HepG2 (cell line): ENCODE results near the gene KDM8. TPM values are rescaled to one million over a fixed set of nuclear protein-coding genes. Genes with fewer than 3 reads are reported as not detected.
A peak's percentile ranks its signal among the peaks of the same experiment; 100 is the strongest.

Experiments
- FLYWCH1 ChIP-seq: sonication (generic); formaldehyde crosslinking; IDR thresholded peaks from 2 replicates; pipeline ENCODE4 v1.8.1; 2023; ENCODE audit warnings: mild to moderate bottlenecking, missing genetic modification reagents
- GTF2F1 ChIP-seq: fragments of 150-350 bp; IDR thresholded peaks from 2 replicates; pipeline ENCODE4 v1.6.1; 2014; ENCODE audit warnings: low read length
- GZF1 ChIP-seq: sonication (generic); formaldehyde crosslinking; IDR thresholded peaks from 2 replicates; pipeline ENCODE4 v1.5.1; 2020; ENCODE audit warnings: mild to moderate bottlenecking, missing genetic modification reagents
- PITX1 ChIP-seq: sonication (generic); formaldehyde crosslinking; IDR thresholded peaks from 2 replicates; pipeline ENCODE4 v1.5.1; 2020; ENCODE audit warnings: mild to moderate bottlenecking, missing genetic modification reagents
- SIN3A ChIP-seq: IDR thresholded peaks from 2 replicates; pipeline ENCODE4 v1.6.1; 2011; ENCODE audit warnings: low read depth, mild to moderate bottlenecking, control low read depth, low read length, borderline replicate concordance
- ZMYM3 ChIP-seq: sonication (generic); formaldehyde crosslinking; IDR thresholded peaks from 2 replicates; pipeline ENCODE4 v1.5.1; 2020; ENCODE audit warnings: mild to moderate bottlenecking, missing genetic modification reagents
- ZNF383 ChIP-seq: sonication (generic); formaldehyde crosslinking; IDR thresholded peaks from 2 replicates; pipeline ENCODE4 v1.4.0; 2020; ENCODE audit warnings: missing genetic modification reagents, mild to moderate bottlenecking, borderline replicate concordance
- ZNF484 ChIP-seq: sonication (generic); formaldehyde crosslinking; IDR thresholded peaks from 2 replicates; pipeline ENCODE4 v1.5.1; 2020; ENCODE audit warnings: mild to moderate bottlenecking, low read depth, missing genetic modification reagents, borderline replicate concordance
- polyA plus RNA-seq, 8 experiments: library from polyadenylated mRNA; depleted of rRNA in 3 of 8; stranded (reverse) in 7 of 8; unstranded in 1 of 8; fragments of >200 nt; fragmentation: Illumina TruSeq in 4 of 8; extraction: Trizol in 4 of 8; gene quantifications; 2 replicates each; pipeline versions ENCODE4 v1.2.1 to v1.2.3, GENCODE V29; 2011 to 2016; ENCODE audit warnings: low read depth in 4 of 8, missing spikeins in 1 of 8, mixed read lengths in 1 of 8; ENCODE audit not compliant: insufficient read depth in 1 of 8
- total RNA-seq, 5 experiments: library from RNA; depleted of rRNA; stranded (reverse); fragments of >200 nt; fragmentation: Illumina TruSeq; extraction: Trizol; gene quantifications; 2 replicates each; pipeline ENCODE4 v1.2.3, GENCODE V29; 2016; ENCODE audit warnings: low read depth in 1 of 5
- TF ChIP-seq, protein P1 (sequence below): sonication (generic); formaldehyde crosslinking; IDR thresholded peaks from 2 replicates; pipeline ENCODE4 v1.9.0; 2021; ENCODE audit warnings: missing genetic modification reagents, borderline replicate concordance
- TF ChIP-seq, protein P2 (sequence below): sonication (generic); formaldehyde crosslinking; IDR thresholded peaks from 2 replicates; pipeline ENCODE4 v1.4.0; 2020; ENCODE audit warnings: missing genetic modification reagents
- TF ChIP-seq, protein P3 (sequence below): sonication (generic); formaldehyde crosslinking; IDR thresholded peaks from 2 replicates; pipeline ENCODE4 v1.5.0; 2020; ENCODE audit warnings: mild to moderate bottlenecking, missing genetic modification reagents, moderate library complexity
- TF ChIP-seq, protein P4 (sequence below): sonication (generic); formaldehyde crosslinking; IDR thresholded peaks from 2 replicates; pipeline ENCODE4 v1.8.0; 2023; ENCODE audit warnings: mild to moderate bottlenecking, missing genetic modification reagents
- TF ChIP-seq, protein P5 (sequence below): sonication (generic); formaldehyde crosslinking; IDR thresholded peaks from 2 replicates; pipeline ENCODE4 v1.5.0; 2020; ENCODE audit warnings: missing genetic modification reagents

KDM8 gene
- total and polyA plus RNA-seq, 2 of the 13 experiments (the other 11 are each of a cell fraction or from before 2014, with no cell fraction given): 3.3 to 8.6 TPM

DNA sequence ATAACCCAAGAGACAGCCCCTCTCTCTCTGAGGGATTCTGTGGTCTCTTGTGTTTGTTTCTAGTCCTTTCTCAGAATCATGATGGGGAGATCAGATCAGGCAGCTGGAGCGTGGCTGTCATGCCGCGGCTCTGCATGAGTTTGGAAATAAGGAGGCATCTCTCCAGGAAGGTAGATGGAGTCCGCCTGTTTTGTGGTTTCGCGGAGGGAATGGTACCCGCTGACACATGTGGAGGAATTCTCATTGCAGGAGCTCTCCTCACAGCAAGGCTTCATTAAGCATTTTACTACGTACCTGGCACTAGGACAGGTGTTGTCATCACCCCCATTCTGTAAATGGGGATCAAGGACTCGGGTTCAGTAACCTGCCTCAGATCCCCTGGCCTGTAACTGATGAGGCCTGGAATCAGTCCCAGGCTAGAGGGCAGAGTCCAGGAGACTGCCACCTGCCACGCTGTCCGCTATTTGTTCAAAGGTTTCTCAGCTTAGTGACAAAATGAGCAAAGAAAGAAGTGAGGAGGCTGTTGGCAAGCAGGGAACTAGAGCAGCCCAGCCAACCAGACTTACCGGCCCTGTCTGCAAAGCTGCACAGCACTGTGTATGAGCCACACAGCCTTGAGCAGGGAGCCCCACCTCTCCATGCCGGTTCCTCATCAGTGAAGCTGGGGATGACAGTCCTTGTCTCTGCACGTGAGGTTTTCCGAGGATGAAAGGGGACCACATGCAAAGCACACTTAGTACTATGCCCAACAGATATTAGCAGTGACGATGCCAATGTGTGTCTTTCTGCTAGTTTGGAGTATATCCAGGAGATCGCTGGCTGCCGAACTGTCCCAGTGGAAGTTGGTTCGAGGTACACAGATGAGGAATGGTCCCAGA, 11.0 kb downstream of the KDM8 start (continued):
- TF ChIP-seq, protein P1, sequence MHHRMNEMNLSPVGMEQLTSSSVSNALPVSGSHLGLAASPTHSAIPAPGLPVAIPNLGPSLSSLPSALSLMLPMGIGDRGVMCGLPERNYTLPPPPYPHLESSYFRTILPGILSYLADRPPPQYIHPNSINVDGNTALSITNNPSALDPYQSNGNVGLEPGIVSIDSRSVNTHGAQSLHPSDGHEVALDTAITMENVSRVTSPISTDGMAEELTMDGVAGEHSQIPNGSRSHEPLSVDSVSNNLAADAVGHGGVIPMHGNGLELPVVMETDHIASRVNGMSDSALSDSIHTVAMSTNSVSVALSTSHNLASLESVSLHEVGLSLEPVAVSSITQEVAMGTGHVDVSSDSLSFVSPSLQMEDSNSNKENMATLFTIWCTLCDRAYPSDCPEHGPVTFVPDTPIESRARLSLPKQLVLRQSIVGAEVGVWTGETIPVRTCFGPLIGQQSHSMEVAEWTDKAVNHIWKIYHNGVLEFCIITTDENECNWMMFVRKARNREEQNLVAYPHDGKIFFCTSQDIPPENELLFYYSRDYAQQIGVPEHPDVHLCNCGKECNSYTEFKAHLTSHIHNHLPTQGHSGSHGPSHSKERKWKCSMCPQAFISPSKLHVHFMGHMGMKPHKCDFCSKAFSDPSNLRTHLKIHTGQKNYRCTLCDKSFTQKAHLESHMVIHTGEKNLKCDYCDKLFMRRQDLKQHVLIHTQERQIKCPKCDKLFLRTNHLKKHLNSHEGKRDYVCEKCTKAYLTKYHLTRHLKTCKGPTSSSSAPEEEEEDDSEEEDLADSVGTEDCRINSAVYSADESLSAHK (CRISPR knock-in tag): no peak
- TF ChIP-seq, protein P2, sequence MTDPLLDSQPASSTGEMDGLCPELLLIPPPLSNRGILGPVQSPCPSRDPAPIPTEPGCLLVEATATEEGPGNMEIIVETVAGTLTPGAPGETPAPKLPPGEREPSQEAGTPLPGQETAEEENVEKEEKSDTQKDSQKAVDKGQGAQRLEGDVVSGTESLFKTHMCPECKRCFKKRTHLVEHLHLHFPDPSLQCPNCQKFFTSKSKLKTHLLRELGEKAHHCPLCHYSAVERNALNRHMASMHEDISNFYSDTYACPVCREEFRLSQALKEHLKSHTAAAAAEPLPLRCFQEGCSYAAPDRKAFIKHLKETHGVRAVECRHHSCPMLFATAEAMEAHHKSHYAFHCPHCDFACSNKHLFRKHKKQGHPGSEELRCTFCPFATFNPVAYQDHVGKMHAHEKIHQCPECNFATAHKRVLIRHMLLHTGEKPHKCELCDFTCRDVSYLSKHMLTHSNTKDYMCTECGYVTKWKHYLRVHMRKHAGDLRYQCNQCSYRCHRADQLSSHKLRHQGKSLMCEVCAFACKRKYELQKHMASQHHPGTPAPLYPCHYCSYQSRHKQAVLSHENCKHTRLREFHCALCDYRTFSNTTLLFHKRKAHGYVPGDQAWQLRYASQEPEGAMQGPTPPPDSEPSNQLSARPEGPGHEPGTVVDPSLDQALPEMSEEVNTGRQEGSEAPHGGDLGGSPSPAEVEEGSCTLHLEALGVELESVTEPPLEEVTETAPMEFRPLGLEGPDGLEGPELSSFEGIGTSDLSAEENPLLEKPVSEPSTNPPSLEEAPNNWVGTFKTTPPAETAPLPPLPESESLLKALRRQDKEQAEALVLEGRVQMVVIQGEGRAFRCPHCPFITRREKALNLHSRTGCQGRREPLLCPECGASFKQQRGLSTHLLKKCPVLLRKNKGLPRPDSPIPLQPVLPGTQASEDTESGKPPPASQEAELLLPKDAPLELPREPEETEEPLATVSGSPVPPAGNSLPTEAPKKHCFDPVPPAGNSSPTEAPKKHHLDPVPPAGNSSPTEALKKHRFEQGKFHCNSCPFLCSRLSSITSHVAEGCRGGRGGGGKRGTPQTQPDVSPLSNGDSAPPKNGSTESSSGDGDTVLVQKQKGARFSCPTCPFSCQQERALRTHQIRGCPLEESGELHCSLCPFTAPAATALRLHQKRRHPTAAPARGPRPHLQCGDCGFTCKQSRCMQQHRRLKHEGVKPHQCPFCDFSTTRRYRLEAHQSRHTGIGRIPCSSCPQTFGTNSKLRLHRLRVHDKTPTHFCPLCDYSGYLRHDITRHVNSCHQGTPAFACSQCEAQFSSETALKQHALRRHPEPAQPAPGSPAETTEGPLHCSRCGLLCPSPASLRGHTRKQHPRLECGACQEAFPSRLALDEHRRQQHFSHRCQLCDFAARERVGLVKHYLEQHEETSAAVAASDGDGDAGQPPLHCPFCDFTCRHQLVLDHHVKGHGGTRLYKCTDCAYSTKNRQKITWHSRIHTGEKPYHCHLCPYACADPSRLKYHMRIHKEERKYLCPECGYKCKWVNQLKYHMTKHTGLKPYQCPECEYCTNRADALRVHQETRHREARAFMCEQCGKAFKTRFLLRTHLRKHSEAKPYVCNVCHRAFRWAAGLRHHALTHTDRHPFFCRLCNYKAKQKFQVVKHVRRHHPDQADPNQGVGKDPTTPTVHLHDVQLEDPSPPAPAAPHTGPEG: no peak
- TF ChIP-seq, protein P3, sequence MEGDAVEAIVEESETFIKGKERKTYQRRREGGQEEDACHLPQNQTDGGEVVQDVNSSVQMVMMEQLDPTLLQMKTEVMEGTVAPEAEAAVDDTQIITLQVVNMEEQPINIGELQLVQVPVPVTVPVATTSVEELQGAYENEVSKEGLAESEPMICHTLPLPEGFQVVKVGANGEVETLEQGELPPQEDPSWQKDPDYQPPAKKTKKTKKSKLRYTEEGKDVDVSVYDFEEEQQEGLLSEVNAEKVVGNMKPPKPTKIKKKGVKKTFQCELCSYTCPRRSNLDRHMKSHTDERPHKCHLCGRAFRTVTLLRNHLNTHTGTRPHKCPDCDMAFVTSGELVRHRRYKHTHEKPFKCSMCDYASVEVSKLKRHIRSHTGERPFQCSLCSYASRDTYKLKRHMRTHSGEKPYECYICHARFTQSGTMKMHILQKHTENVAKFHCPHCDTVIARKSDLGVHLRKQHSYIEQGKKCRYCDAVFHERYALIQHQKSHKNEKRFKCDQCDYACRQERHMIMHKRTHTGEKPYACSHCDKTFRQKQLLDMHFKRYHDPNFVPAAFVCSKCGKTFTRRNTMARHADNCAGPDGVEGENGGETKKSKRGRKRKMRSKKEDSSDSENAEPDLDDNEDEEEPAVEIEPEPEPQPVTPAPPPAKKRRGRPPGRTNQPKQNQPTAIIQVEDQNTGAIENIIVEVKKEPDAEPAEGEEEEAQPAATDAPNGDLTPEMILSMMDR (CRISPR knock-in tag): peak; percentile 44
- no peak for TF ChIP-seq ZNF484 (CRISPR knock-in tag)
- no peak for TF ChIP-seq SIN3A
- no peak for TF ChIP-seq GTF2F1
- TF ChIP-seq ZNF383 (CRISPR knock-in tag): no peak; the same call in 1 of the 2 replicates
- TF ChIP-seq, protein P4, sequence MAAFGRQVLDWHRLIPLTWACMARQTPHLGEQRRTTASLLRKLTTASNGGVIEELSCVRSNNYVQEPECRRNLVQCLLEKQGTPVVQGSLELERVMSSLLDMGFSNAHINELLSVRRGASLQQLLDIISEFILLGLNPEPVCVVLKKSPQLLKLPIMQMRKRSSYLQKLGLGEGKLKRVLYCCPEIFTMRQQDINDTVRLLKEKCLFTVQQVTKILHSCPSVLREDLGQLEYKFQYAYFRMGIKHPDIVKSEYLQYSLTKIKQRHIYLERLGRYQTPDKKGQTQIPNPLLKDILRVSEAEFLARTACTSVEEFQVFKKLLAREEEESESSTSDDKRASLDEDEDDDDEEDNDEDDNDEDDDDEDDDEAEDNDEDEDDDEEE: no peak
- TF ChIP-seq FLYWCH1: no peak
- TF ChIP-seq, protein P5, sequence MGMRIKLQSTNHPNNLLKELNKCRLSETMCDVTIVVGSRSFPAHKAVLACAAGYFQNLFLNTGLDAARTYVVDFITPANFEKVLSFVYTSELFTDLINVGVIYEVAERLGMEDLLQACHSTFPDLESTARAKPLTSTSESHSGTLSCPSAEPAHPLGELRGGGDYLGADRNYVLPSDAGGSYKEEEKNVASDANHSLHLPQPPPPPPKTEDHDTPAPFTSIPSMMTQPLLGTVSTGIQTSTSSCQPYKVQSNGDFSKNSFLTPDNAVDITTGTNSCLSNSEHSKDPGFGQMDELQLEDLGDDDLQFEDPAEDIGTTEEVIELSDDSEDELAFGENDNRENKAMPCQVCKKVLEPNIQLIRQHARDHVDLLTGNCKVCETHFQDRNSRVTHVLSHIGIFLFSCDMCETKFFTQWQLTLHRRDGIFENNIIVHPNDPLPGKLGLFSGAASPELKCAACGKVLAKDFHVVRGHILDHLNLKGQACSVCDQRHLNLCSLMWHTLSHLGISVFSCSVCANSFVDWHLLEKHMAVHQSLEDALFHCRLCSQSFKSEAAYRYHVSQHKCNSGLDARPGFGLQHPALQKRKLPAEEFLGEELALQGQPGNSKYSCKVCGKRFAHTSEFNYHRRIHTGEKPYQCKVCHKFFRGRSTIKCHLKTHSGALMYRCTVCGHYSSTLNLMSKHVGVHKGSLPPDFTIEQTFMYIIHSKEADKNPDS: no peak
- no peak for TF ChIP-seq PITX1 (CRISPR knock-in tag)
- no peak for TF ChIP-seq GZF1
- TF ChIP-seq ZMYM3 (CRISPR knock-in tag): peak; percentile 86
